ENCODE results near the gene ADO.

GRCh38 chr10:62812672-62813439 is 8.3 kb downstream of the ADO start:
- no peak for TF ChIP-seq CTCF (conservative IDR thresholded peaks at IDR 0.05; ENCODE audit: low read depth in 2 of 2)
- no peak for TF ChIP-seq EZH2phosphoT487 (IDR thresholded peaks at IDR 0.05; ENCODE audit: unreplicated experiment)
- no peak for TF ChIP-seq CREB1 (CRISPR knock-in tag; IDR thresholded peaks at IDR 0.05; ENCODE audit: low read depth)
- no peak for TF ChIP-seq POLR2AphosphoS5 (IDR thresholded peaks at IDR 0.05; ENCODE audit: low read depth)
- TF ChIP-seq REST (IDR thresholded peaks at IDR 0.05; ENCODE audit: unreplicated experiment) = no peak
- TF ChIP-seq EZH2 (IDR thresholded peaks at IDR 0.05; ENCODE audit: low read depth, unreplicated experiment) = no peak
- no peak for TF ChIP-seq STAT1 (IDR thresholded peaks at IDR 0.05; ENCODE audit: unreplicated experiment)
- no peak for TF ChIP-seq ZNF331 (CRISPR knock-in tag; IDR thresholded peaks at IDR 0.05; ENCODE audit: low read depth)
- TF ChIP-seq ETS1 (IDR thresholded peaks at IDR 0.05) = no peak

Measured in GM23338 (cell line).